GM21526 (cell line): ENCODE results near the gene FTCD.

Source experiments
- ATAC-seq: cut with Tn5 transposase; IDR thresholded peaks from one replicate; pipeline ENCODE4 v1.9.1; 2021; ENCODE audit warnings: moderate library complexity; ENCODE audit not compliant: unreplicated experiment, low FRiP score

FTCD gene

DNA sequence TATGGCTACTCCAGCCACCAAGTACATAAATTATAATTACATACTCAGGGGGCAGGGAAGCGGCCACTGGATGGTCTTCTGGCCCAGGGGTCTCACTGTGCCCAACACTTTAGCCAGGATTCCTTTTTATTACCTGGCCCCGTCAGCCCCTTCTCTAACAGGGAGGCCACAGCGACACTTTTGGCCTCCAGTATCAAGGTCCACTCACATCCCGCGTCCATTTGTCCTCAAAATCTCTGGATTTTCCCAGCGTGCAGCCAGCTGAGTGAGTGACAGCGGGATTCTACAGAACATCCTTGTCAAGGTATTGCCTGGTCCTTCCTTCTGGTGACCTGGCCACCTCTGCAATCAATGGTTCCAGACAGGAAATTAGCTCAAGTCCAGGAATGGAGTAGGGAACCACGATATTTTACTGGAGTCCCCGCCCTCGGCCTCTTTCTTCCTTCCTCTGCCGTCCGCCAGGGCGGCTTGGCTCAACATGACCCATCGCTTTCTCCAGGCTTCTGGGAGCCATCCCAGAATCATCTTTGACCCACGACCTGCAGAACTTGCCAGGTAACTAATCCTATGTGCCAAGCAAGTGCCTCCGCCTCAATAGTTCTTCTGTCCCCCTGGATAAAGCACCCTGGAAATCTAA, 60.2 kb downstream of the FTCD start:
- no peak for ATAC-seq

DNA sequence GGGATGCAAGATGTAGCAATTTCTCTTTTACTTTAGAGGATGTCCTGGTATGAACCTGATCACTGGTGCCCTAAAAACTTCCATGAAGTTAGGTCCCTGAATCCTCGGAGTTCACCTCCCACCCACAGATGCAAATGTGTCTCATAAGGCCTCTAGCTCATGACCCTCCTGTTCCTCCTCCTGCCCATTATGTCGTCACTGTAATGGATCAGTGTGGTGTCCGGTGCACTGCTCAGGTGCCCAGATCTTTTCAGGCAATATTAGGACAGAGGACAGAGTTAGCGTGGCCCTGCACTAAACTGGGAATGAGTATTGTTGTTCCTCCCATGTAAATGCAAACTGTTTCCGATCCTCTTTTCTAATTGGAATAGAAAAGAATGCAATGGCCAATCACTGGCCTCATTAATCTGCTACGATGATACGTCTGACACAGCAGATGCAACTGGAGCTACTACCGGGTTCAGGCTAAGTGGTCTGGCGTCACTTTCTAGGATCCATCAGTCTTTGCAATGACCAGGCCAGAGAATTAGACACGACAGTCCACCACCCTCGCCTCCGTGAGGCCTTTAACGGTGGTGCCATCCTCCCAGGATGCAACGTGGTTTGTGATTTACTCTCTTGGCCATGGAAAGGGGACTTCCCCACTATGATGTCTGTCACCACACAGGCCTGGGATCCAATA, 60.8 kb downstream of the FTCD start:
- ATAC-seq = no peak

DNA sequence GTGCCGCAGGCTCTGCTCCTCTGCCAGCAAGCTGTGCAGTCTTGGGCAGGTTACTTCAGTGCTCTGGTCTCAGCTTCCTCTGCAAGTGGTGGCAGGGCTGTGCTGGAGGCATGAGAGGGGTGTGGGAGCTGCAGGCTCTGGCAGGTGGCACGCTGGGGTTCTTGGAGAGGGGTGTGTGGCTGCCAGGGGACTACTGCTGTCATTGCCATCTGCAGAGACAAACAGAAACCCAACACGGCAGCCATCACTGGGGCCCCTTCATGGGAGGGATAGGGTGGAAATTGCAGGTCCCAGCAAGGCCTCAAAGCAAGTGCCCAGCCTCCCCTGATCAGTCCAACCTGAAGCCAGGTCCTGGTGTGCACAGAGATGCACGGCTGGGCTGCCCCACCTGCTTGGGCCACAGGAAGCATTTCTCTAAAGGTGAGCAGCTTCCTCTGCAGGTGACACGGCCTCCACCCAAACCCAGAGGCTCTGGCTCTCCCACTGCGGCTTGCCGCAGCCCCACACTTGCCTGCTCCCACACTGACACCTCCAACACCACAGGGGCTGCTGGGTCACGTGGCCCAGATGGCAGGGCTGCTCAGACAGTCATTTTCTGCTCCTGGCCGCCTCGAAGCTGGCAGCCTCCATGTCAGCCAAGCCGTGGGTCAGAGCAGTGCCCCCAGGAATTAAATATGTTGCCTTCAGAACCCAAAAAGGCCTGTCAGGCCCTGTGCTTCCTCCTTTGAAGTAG, 61.5 kb downstream of the FTCD start:
- ATAC-seq = no peak

DNA sequence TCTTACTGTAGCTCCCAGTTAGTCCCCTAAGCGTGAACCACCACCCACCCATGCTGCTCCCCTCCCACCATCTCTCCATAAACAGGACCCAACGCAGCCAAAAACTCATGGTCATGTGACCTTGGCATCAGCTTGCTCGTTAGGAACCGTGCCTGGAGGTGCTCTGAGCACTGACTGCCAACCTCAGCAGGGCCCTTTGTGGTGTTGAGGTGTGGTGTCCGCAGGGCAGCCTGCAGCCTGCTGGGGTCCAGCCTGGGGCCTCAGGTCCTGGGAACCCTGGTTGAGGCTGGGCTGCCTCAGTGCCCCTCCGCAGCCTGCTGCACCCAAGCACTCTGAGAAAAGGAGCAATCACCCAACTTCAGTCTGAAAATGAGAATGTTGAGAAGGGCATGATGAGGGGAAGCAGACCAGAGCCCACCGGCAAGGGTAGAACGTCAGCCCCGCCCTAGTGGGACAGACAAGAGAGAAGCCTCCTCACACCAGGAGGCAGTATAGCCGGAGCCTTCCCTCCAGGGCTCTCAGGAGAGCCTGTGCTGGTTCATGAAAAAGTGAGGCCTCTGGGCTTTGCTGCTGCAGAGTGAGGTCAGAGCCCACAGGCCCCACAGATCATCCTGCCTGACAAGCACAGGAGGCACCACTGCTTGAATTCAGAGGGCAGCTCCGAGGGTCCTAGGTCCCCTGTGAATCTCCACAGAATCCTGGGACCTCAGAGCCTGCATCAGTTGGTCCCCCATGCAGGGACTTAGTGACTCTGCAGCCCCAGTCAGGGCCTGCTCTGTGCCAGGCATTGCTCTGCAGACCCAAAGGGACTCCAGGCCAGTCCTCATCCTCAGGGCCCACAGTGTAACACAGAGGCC, 62.3 kb downstream of the FTCD start:
- ATAC-seq = no peak

DNA sequence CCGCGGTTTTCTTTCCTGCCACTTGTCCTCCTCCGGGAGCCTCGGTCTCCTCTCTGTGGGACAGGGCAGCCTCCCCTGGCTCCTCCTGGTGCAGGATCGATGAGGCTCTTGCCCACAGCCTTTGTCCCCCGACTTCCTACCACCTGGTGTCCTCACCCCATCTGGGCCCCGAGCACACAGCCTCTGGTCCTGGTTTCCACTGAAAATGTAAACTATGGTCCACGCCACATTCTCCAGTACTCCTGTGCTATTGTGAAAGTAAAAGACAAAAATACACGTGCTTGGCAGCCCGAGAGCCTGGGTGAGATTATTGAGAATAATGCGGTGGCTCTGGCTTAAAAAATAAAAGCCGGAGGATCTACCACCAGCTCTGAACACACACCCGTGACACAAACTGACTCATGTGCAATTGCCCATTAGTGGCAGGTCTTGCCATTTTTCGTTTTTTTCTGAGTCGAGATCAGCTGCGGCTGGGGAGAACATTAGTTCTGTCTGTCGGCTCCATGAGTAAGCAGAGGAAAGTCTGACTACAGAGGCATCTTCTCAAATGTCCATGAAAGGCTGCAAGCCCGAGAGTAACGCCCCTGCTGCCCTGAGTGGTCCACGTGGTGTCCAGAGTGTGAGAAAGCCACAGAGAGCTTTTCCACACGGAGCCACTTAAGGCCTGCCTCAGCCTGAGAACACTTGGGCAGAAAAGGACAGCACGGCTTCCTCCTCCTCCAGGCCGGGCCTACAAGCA, 63.2 kb downstream of the FTCD start:
- ATAC-seq = no peak

DNA sequence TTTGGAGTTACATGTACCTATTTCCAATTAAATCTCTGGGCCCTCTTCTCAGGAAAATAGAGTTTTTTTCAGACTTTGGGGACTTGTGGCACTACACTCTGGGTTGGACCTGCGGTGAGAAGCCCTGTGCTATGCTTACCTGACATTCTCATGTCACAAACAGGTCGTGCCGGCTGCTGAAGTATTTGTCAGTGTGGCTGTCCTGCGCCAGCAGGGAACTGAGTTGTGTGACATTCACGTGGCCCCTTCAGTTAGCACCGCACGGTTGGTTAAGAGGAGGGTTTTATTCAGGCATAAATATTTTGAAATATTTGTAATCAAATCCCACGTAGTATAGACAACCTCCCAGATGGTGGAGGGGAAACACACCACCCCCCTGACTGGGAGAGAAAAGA, 63.8 kb downstream of the FTCD start:
- no peak for ATAC-seq

DNA sequence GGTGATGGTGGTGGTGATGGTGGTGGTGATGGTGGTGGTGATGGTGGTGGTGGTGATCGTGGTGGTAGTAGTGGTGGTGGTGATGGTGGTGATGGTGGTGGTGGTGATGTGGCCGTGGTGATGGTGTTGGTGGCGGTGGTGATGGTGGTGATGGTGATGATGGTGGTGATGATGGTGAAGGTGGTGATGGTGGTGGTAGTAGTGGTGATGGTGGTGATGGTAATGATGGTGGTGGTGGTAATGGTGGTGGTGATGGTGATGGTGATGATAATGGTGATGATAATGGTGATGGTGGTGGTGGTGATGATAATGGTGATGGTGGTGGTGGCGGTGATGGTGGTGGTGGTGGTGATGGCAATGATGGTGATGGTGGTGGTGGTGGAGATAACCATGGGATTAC, 64.3 kb downstream of the FTCD start:
- no peak for ATAC-seq

DNA sequence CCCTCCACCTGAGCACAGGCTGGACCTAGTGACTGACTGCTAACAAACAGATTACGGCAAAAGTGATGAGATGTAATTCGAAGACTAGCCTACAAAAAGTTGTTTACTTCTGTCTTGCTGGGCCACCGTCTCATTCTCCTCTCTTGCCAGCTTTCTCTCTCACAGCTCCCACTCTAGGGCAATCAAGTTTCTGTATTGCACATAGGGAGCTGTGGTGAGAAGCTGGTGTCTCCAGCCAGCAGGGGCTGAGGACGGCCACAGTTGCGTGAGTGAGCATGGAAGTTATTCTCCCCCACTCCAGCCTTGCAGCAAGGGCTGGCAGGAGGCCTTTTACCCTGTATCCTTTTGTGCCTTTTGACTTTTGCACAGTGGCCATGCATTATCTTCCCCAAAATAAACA, 66.1 kb downstream of the FTCD start:
- ATAC-seq = no peak

DNA sequence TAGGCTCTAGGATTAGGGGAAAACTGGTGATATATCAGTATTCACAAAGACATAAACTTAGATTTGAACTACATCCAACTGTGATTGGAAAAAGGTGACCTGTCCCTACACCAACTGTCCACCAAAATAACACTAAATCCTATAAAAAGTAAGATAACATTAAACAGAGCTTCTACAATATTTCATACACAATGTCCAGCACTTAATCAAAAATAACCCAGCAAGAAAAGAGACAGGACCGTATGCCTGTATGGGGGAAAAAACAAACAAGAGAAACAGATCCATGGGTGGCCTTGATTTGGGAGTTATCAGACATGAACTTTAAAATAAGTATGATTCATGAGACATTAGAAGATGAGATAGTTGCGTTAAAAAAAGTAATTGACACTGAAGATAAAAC, 67.2 kb downstream of the FTCD start:
- no peak for ATAC-seq

DNA sequence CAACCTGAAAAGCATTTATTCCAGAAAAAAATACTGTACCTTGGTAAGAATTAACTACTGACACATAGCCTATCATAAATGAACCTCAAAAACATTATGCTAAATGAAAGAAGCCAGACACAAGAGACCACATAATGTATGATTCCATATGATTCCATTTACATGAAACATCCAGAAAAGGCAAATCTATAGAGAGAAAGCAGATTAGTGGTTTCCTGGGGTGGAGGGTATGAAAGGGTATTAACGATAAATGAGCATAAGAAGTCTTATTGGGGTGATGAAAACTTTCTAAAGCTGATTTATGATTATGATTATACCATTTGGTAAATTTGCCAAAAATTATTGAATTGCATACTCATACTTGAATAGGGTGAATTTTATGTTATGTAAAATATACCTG, 67.7 kb downstream of the FTCD start:
- ATAC-seq = no peak
